Neural cell (in vitro differentiated cells): Measurements from ENCODE around the gene CCDC9B.

Source experiments
- CTCF ChIP-seq: fragments of 450-650 bp; IDR thresholded peaks from 2 replicates; pipeline ENCODE4 v1.5.1; 2014; ENCODE audit warnings: antibody characterized with exemption, mild to moderate bottlenecking, moderate library complexity; ENCODE audit not compliant: poor library complexity, severe bottlenecking
- EP300 ChIP-seq: fragments of 450-650 bp; conservative IDR thresholded peaks from 2 replicates; pipeline ENCODE4 v1.6.1; 2014; ENCODE audit warnings: antibody characterized with exemption, mild to moderate bottlenecking, moderate library complexity; ENCODE audit not compliant: poor library complexity, severe bottlenecking
- EZH2 ChIP-seq: fragments of 200-600, 300-800 bp; shearing (Covaris generic), sonication (generic); IDR thresholded peaks from 2 replicates; pipeline ENCODE4 v1.6.1; 2014; ENCODE audit warnings: antibody characterized with exemption, low read length, borderline replicate concordance, mild to moderate bottlenecking; ENCODE audit not compliant: insufficient read depth, poor library complexity, severe bottlenecking
- MXI1 ChIP-seq: fragments of 450-650 bp; conservative IDR thresholded peaks from 2 replicates; pipeline ENCODE4 v1.6.1; 2014; ENCODE audit warnings: antibody characterized with exemption, mild to moderate bottlenecking; ENCODE audit not compliant: poor library complexity, severe bottlenecking
- POLR2AphosphoS5 ChIP-seq: IDR thresholded peaks from 2 replicates; pipeline ENCODE4 v1.6.1; 2012
- RAD21 ChIP-seq: fragments of 450-650 bp; conservative IDR thresholded peaks from 2 replicates; pipeline ENCODE4 v1.6.1; 2014; ENCODE audit warnings: antibody characterized with exemption, mild to moderate bottlenecking, moderate library complexity
- TF ChIP-seq, protein P1 (sequence below): IDR thresholded peaks from 2 replicates; pipeline ENCODE4 v1.6.1; 2012; ENCODE audit warnings: borderline replicate concordance

- TF ChIP-seq CTCF (no peak), POLR2AphosphoS5 (no peak), EZH2 (no peak), RAD21 (no peak), EP300 (no peak), MXI1 (no peak)
- TF ChIP-seq, protein P1, sequence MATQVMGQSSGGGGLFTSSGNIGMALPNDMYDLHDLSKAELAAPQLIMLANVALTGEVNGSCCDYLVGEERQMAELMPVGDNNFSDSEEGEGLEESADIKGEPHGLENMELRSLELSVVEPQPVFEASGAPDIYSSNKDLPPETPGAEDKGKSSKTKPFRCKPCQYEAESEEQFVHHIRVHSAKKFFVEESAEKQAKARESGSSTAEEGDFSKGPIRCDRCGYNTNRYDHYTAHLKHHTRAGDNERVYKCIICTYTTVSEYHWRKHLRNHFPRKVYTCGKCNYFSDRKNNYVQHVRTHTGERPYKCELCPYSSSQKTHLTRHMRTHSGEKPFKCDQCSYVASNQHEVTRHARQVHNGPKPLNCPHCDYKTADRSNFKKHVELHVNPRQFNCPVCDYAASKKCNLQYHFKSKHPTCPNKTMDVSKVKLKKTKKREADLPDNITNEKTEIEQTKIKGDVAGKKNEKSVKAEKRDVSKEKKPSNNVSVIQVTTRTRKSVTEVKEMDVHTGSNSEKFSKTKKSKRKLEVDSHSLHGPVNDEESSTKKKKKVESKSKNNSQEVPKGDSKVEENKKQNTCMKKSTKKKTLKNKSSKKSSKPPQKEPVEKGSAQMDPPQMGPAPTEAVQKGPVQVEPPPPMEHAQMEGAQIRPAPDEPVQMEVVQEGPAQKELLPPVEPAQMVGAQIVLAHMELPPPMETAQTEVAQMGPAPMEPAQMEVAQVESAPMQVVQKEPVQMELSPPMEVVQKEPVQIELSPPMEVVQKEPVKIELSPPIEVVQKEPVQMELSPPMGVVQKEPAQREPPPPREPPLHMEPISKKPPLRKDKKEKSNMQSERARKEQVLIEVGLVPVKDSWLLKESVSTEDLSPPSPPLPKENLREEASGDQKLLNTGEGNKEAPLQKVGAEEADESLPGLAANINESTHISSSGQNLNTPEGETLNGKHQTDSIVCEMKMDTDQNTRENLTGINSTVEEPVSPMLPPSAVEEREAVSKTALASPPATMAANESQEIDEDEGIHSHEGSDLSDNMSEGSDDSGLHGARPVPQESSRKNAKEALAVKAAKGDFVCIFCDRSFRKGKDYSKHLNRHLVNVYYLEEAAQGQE = no peak
Measured at GRCh38 chr15:40331026-40331425, 9.7 kb downstream of the CCDC9B start.
